HepG2 (cell line): Measurements from ENCODE around the gene NUDT14.

Source experiments
- ELK4 ChIP-seq: sonication (generic); formaldehyde crosslinking; IDR thresholded peaks from 2 replicates; pipeline ENCODE4 v1.9.0; 2021; ENCODE audit warnings: missing genetic modification reagents, borderline replicate concordance
- GABPB1 ChIP-seq: IDR thresholded peaks from 2 replicates; pipeline ENCODE4 v1.6.1; 2016; ENCODE audit warnings: mild to moderate bottlenecking, missing genetic modification reagents, moderate library complexity, missing compliant biosample characterization
- HNF4A ChIP-seq: sonication (generic); formaldehyde crosslinking; IDR thresholded peaks from 2 replicates; pipeline ENCODE4 v1.4.0; 2020; ENCODE audit warnings: missing genetic modification reagents
- NFE2L2 ChIP-seq: fragments of 150-350 bp; IDR thresholded peaks from 2 replicates; pipeline ENCODE4 v1.6.1; 2014; ENCODE audit warnings: low read length
- SATB2 ChIP-seq: sonication (generic); formaldehyde crosslinking; IDR thresholded peaks from 2 replicates; pipeline ENCODE4 v1.5.0; 2020; ENCODE audit warnings: missing genetic modification reagents
- SP1 ChIP-seq, 2 experiments: fragments of 450-650 bp in 1 of 2; sonication (generic) in 1 of 2; formaldehyde crosslinking in 1 of 2; IDR thresholded peaks; 2 replicates each; pipeline versions ENCODE4 v1.4.0 to v1.6.1; 2016 to 2020; ENCODE audit warnings: missing genetic modification reagents in 1 of 2
- ZFX ChIP-seq: sonication (generic); formaldehyde crosslinking; IDR thresholded peaks from 2 replicates; pipeline ENCODE4 v1.4.0; 2020; ENCODE audit warnings: mild to moderate bottlenecking, low read depth, missing genetic modification reagents, moderate library complexity
- ZNF317 ChIP-seq: sonication (generic); formaldehyde crosslinking; IDR thresholded peaks from 2 replicates; pipeline ENCODE4 v1.5.0; 2020; ENCODE audit warnings: mild to moderate bottlenecking, missing genetic modification reagents
- ZZZ3 ChIP-seq: sonication (generic); formaldehyde crosslinking; IDR thresholded peaks from 2 replicates; pipeline ENCODE4 v1.4.0; 2020; ENCODE audit warnings: missing genetic modification reagents, mild to moderate bottlenecking, borderline replicate concordance

DNA sequence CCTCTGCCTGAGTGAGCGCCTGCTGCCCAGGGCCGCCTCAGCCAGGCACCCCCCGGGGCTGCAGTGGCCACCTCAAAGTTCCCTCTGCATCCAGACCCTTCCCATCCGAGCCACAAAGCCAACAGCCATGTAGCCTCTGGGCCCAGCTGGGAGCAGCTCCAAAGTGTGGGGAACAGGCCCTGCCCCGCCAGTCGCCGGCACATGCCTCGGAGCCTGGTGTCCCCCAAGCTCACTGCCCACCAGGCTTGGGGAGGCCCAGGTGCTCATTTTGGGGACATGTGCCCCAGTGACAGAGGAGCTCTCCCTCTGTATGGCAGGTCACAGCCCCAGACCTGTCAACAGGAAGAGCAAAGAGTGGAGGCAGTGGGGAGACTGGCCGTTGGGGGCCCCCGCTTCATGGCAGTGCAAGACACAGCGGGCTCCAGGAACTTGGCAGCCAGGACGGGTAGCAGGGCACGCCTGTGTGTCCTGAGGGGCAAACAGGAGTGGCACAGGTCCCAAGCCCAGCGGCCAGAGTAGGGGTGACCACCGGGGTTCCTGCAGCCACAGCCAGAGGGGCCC is 42.5 kb downstream of the NUDT14 start:
- TF ChIP-seq NFE2L2 (no peak), ZNF317 (CRISPR knock-in tag) (no peak), ZZZ3 (CRISPR knock-in tag) (no peak), SP1 (IDR thresholded peaks at IDR 0.05) (no peak), SP1 (CRISPR knock-in tag; IDR thresholded peaks at IDR 0.05) (no peak), SATB2 (CRISPR knock-in tag) (no peak), ELK4 (CRISPR knock-in tag) (no peak), ZFX (CRISPR knock-in tag) (no peak), HNF4A (CRISPR knock-in tag) (no peak), GABPB1 (CRISPR knock-in tag) (no peak)
